Spleen (tissue), 11 donors: ENCODE measurements around the gene RGL1. TPM values are rescaled to one million over a fixed set of nuclear protein-coding genes. Genes with fewer than 3 reads are reported as not detected.
A peak's percentile ranks its signal among the peaks of the same experiment; 100 is the strongest.

Experiments
- DNase-seq: peaks from one replicate; pipeline ENCODE4 v3.0.0-alpha.2; 2020
- H3K27ac ChIP-seq, 8 donors: fragments of 200-600 bp; sonication (generic) in 7 of 8; 1 replicate in 4 of 8; 2 replicates in 4 of 8; pipeline versions ENCODE4 v1.5.0 to v1.8.0; 2016 to 2021; ENCODE audit warnings: inconsistent platforms in 4 of 8, mild to moderate bottlenecking in 4 of 8, moderate library complexity in 1 of 8
- H3K27me3 ChIP-seq, 7 donors: fragments of 200-600 bp; sonication (generic) in 6 of 7; replicated peaks in 1 of 7; 1 replicate in 4 of 7; 2 replicates in 3 of 7; pipeline versions ENCODE4 v1.5.0 to v1.8.0; 2016 to 2021; ENCODE audit warnings: inconsistent platforms in 3 of 7, mild to moderate bottlenecking in 1 of 7
- H3K36me3 ChIP-seq, 6 donors: fragments of 200-600 bp; sonication (generic) in 5 of 6; 1 replicate in 4 of 6; 2 replicates in 2 of 6; pipeline versions ENCODE4 v1.5.0 to v1.8.0; 2016 to 2021; ENCODE audit warnings: inconsistent platforms in 2 of 6
- H3K4me1 ChIP-seq, 6 donors: fragments of 200-600 bp; sonication (generic) in 5 of 6; 1 replicate in 3 of 6; 2 replicates in 3 of 6; pipeline versions ENCODE4 v1.5.0 to v1.8.0; 2016 to 2021; ENCODE audit warnings: inconsistent platforms in 3 of 6
- H3K4me3 ChIP-seq, 8 donors: fragments of 200-600 bp; sonication (generic) in 7 of 8; 1 replicate in 4 of 8; 2 replicates in 4 of 8; pipeline versions ENCODE4 v1.5.0 to v1.8.0; 2016 to 2021; ENCODE audit warnings: inconsistent platforms in 4 of 8, mild to moderate bottlenecking in 4 of 8, moderate library complexity in 2 of 8
- H3K9me3 ChIP-seq, 8 donors: fragments of 200-600 bp; sonication (generic) in 7 of 8; 1 replicate in 4 of 8; 2 replicates in 4 of 8; pipeline versions ENCODE4 v1.5.0 to v1.8.0; 2016 to 2021; ENCODE audit warnings: inconsistent platforms in 4 of 8
- POLR2A ChIP-seq, 3 donors: fragments of 450-650 bp; IDR thresholded peaks; one replicate each; pipeline ENCODE4 v1.5.1; 2017; ENCODE audit warnings: antibody characterized with exemption in 3 of 3, mild to moderate bottlenecking in 1 of 3
- POLR2AphosphoS5 ChIP-seq, 3 donors: sonication (generic); formaldehyde crosslinking; IDR thresholded peaks; one replicate each; pipeline ENCODE4 v1.5.1; 2017; ENCODE audit warnings: antibody characterized with exemption in 3 of 3
- WGBS, 5 donors: extraction: QIAGEN DNeasy Blood & Tissue Kit in 3 of 5; methylation state at CpG; one replicate each; pipeline versions ENCODE4 v1.1.5 to v1.1.7; 2013 to 2018; 5-methylcytosine and 5-hydroxymethylcytosine counted together
- intact Hi-C: fragments of 100-400 bp; cut with DNase I; formaldehyde crosslinking; loops from one replicate; pipeline ENCODE4 v1.15.0; 2023; ENCODE audit warnings: low total_unique reads
- polyA plus RNA-seq, 3 donors: library from polyadenylated mRNA; stranded (reverse); fragments of 200-250 nt; gene quantifications; one replicate each; pipeline ENCODE4 v1.2.1, GENCODE V29; 2013
- total RNA-seq, 7 donors: library from RNA; depleted of rRNA in 3 of 7; stranded (reverse); fragments of >200 nt in 3 of 7; fragmentation: NEBNext Ultra II Directional in 4 of 7; extraction: Animal tissue kit (Norgen Biotek cat#: 25700) in 4 of 7; gene quantifications; one replicate each; pipeline versions ENCODE4 v1.1.0 to v1.2.1, GENCODE V29; 2016 to 2021
- TF ChIP-seq, protein P1 (sequence below), 11 experiments: fragments of 200-600 bp in 7 of 11; fragments of 450-650 bp in 4 of 11; sonication (generic) in 4 of 11; IDR thresholded peaks in 8 of 11; conservative IDR thresholded peaks in 3 of 11; 1 replicate in 7 of 11; 2 replicates in 4 of 11; pipeline versions ENCODE4 v1.4.0 to v1.8.0; 2016 to 2021; ENCODE audit warnings: antibody characterized with exemption in 11 of 11, inconsistent platforms in 4 of 11, mild to moderate bottlenecking in 1 of 11
- donor health status: healthy with polysubstance abuse.
- donor health status: DM: no; HTN: no; CAD: no; lungs with moderate emphysema.
- donor health status: DM: no; HTN: no; CAD: no.
- donor health status: Bipolar disorder and iron deficiency.
- donor health status: healthy.
- donor health status: DM: no; HTN: no; CAD: no.
- donor health status: DM: yes; HTN: yes; CAD: no.

Gene RGL1
- total and polyA plus RNA-seq, 10 donors, result 14.3 to 126 (median 71.4) TPM

GRCh38 chr1:183956559-183957188 is 151.8 kb downstream of the RGL1 start:
- H3K9me3 ChIP-seq, result no peaks in the 10 kb centered on the region
- peak overlapping the region in 7 of 8 donors; percentile 47 to 82 (median 63) for H3K27ac ChIP-seq
- WGBS, 5 donors, result 30 to 43% (median 38%) methylated on average over 2 of the region's 2 CpGs
- no peak for DNase-seq
- TF ChIP-seq POLR2AphosphoS5 (IDR thresholded peaks at IDR 0.05) (peak in 1 of 3 donors; percentile 64), POLR2A (IDR thresholded peaks at IDR 0.05) (no peak)
- TF ChIP-seq, protein P1, sequence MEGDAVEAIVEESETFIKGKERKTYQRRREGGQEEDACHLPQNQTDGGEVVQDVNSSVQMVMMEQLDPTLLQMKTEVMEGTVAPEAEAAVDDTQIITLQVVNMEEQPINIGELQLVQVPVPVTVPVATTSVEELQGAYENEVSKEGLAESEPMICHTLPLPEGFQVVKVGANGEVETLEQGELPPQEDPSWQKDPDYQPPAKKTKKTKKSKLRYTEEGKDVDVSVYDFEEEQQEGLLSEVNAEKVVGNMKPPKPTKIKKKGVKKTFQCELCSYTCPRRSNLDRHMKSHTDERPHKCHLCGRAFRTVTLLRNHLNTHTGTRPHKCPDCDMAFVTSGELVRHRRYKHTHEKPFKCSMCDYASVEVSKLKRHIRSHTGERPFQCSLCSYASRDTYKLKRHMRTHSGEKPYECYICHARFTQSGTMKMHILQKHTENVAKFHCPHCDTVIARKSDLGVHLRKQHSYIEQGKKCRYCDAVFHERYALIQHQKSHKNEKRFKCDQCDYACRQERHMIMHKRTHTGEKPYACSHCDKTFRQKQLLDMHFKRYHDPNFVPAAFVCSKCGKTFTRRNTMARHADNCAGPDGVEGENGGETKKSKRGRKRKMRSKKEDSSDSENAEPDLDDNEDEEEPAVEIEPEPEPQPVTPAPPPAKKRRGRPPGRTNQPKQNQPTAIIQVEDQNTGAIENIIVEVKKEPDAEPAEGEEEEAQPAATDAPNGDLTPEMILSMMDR (IDR thresholded peaks at IDR 0.05 in 8 of 11, conservative IDR thresholded peaks at IDR 0.05 in 3 of 11), result peak in 1 of 11 experiments; percentile 27
- intact Hi-C loops, result no loop called here
- H3K4me3 ChIP-seq, result no peak overlapping the region
- no peaks in the 10 kb centered on the region for H3K36me3 ChIP-seq
- H3K4me1 ChIP-seq, result peaks cover 0 to 24% (median 13%) of the 10 kb centered on the region in 6 donors
- H3K27me3 ChIP-seq, result no peaks in the 10 kb centered on the region

- H3K4me3 ChIP-seq, result no peak overlapping the region
- intact Hi-C loops, result no loop called here
- H3K36me3 ChIP-seq, result no peaks in the 10 kb centered on the region
- DNase-seq, result no peak
- WGBS, 5 donors, result 73 to 84% (median 80%) methylated on average over 4 of the region's 4 CpGs
- H3K9me3 ChIP-seq, result no peaks in the 10 kb centered on the region
- peaks cover 0 to 24% (median 13%) of the 10 kb centered on the region in 6 donors for H3K4me1 ChIP-seq
- peak overlapping the region; percentile 4 to 82 (median 60) for H3K27ac ChIP-seq
- TF ChIP-seq POLR2AphosphoS5 (IDR thresholded peaks at IDR 0.05) (no peak), POLR2A (IDR thresholded peaks at IDR 0.05) (no peak)
- TF ChIP-seq, protein P1 (IDR thresholded peaks at IDR 0.05 in 8 of 11, conservative IDR thresholded peaks at IDR 0.05 in 3 of 11), result no peak
- H3K27me3 ChIP-seq, result no peaks in the 10 kb centered on the region
Observed at GRCh38 chr1:183957216-183957830, 152.4 kb downstream of the RGL1 start.

DNA sequence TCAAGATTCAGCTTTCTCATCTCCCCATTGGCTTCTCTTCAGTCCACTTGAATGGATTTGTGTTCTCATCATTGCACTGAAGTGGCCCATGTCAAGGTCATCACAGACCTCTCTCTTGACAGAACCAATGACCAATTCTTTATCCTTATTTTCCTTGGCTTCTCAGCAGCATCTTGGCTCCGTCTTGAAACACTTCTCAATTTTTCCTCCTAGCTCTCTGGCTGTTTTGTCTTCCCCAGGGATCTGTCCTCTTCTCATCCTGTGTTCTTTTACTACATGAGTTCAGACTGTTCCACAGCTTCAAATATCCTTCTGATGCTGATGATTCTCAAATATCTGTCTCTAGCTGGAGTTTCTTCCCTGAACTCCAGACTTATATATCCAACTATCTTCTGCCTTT is 154.0 kb downstream of the RGL1 start:
- Histone ChIP-seq H3K4me3 (no peak overlapping the region), H3K9me3 (no peaks in the 10 kb centered on the region), H3K27ac (no peak overlapping the region), H3K36me3 (no peaks in the 10 kb centered on the region), H3K4me1 (peaks cover 0 to 24% (median 13%) of the 10 kb centered on the region in 6 donors), H3K27me3 (no peaks in the 10 kb centered on the region)
- TF ChIP-seq POLR2AphosphoS5 (IDR thresholded peaks at IDR 0.05), result no peak
- intact Hi-C loops, result no loop called here
- 81 to 97% (median 86%) methylated on average over 1 of the region's 1 CpG for WGBS, 5 donors
- no peak for DNase-seq

GRCh38 chr1:183961132-183961531 is 156.2 kb downstream of the RGL1 start:
- WGBS, 5 donors, result 81 to 95% (median 94%) methylated on average over 5 of the region's 5 CpGs
- Histone ChIP-seq H3K9me3 (no peaks in the 10 kb centered on the region), H3K27me3 (peaks cover 0 to 3% (median 0%) of the 10 kb centered on the region in 7 donors), H3K4me1 (peaks cover 0 to 17% (median 11%) of the 10 kb centered on the region in 6 donors), H3K4me3 (no peak overlapping the region), H3K27ac (no peak overlapping the region), H3K36me3 (no peaks in the 10 kb centered on the region)
- DNase-seq, result no peak
- TF ChIP-seq, protein P1 (IDR thresholded peaks at IDR 0.05 in 8 of 11, conservative IDR thresholded peaks at IDR 0.05 in 3 of 11), result no peak
- TF ChIP-seq POLR2AphosphoS5 (IDR thresholded peaks at IDR 0.05) (no peak), POLR2A (IDR thresholded peaks at IDR 0.05) (no peak)
- intact Hi-C loops, result no loop called here
